Neural cell (in vitro differentiated cells): Measurements from ENCODE around the gene RASGRP1. TPM values are rescaled to one million over a fixed set of nuclear protein-coding genes. Genes with fewer than 3 reads are reported as not detected.

Source experiments
- H2AFZ ChIP-seq: fragments of 200-600, 300-800 bp; sonication (generic), shearing (Covaris generic); 2 replicates; pipeline ENCODE4 v1.6.0; 2014; ENCODE audit warnings: low read depth, mild to moderate bottlenecking, antibody characterized with exemption, low read length, moderate library complexity
- H3F3A ChIP-seq: fragments of 200-600 bp; shearing (Covaris generic); 2 replicates; pipeline ENCODE4 v1.6.1; 2016; ENCODE audit warnings: mild to moderate bottlenecking, moderate library complexity, mixed read lengths, antibody characterized with exemption, low read length; ENCODE audit not compliant: insufficient read depth, poor library complexity, severe bottlenecking
- H3K27ac ChIP-seq: fragments of 200-600, 300-800 bp; sonication (generic), shearing (Covaris generic); 2 replicates; pipeline ENCODE4 v1.5.1; 2014; ENCODE audit warnings: mild to moderate bottlenecking, low read length, moderate library complexity
- H3K27me3 ChIP-seq: fragments of 300-800, 200-600 bp; sonication (generic), shearing (Covaris generic); 2 replicates; pipeline ENCODE4 v1.6.0; 2014; ENCODE audit warnings: mild to moderate bottlenecking, low read depth, low read length, moderate library complexity; ENCODE audit not compliant: insufficient read depth
- H3K36me3 ChIP-seq: fragments of 300-800, 200-600 bp; sonication (generic), shearing (Covaris generic); 2 replicates; pipeline ENCODE4 v1.5.1; 2014; ENCODE audit warnings: mild to moderate bottlenecking, antibody characterized with exemption, low read length, moderate library complexity; ENCODE audit not compliant: insufficient read depth
- H3K4me2 ChIP-seq: fragments of 300-800, 200-600 bp; sonication (generic), shearing (Covaris generic); 2 replicates; pipeline ENCODE4 v1.6.0; 2014; ENCODE audit warnings: mild to moderate bottlenecking, low read length
- H3K4me3 ChIP-seq: fragments of 300-800, 200-600 bp; sonication (generic), shearing (Covaris generic); 2 replicates; pipeline ENCODE4 v1.5.1; 2014; ENCODE audit warnings: mild to moderate bottlenecking, low read length, moderate library complexity
- H3K79me2 ChIP-seq: fragments of 200-600 bp; shearing (Covaris generic); replicated peaks from 2 replicates; pipeline ENCODE4 v1.6.0; 2014; ENCODE audit warnings: mild to moderate bottlenecking, low read length, moderate library complexity; ENCODE audit not compliant: insufficient read depth
- H3K9ac ChIP-seq: fragments of 300-800, 200-600 bp; sonication (generic), shearing (Covaris generic); 2 replicates; pipeline ENCODE4 v1.6.1; 2016; ENCODE audit warnings: mild to moderate bottlenecking, low read length, mixed read lengths
- H3K9me2 ChIP-seq: fragments of 200-600 bp; shearing (Covaris generic); 2 replicates; pipeline ENCODE4 v1.6.1; 2016; ENCODE audit warnings: mild to moderate bottlenecking, low read length, mixed read lengths; ENCODE audit not compliant: insufficient read depth
- H3K9me3 ChIP-seq: fragments of 200-600, 300-800 bp; sonication (generic), shearing (Covaris generic); 2 replicates; pipeline ENCODE4 v1.6.1; 2016; ENCODE audit warnings: mild to moderate bottlenecking, mixed run types, low read length, moderate library complexity, mixed read lengths
- H4K20me1 ChIP-seq: fragments of 200-600 bp; shearing (Covaris generic); 2 replicates; pipeline ENCODE4 v1.6.1; 2016; ENCODE audit warnings: mild to moderate bottlenecking, mixed run types; ENCODE audit not compliant: insufficient read depth
- EP300 ChIP-seq: fragments of 450-650 bp; conservative IDR thresholded peaks from 2 replicates; pipeline ENCODE4 v1.6.1; 2014; ENCODE audit warnings: antibody characterized with exemption, mild to moderate bottlenecking, moderate library complexity; ENCODE audit not compliant: poor library complexity, severe bottlenecking
- EZH2 ChIP-seq: fragments of 200-600, 300-800 bp; shearing (Covaris generic), sonication (generic); IDR thresholded peaks from 2 replicates; pipeline ENCODE4 v1.6.1; 2014; ENCODE audit warnings: antibody characterized with exemption, low read length, borderline replicate concordance, mild to moderate bottlenecking; ENCODE audit not compliant: insufficient read depth, poor library complexity, severe bottlenecking
- MXI1 ChIP-seq: fragments of 450-650 bp; conservative IDR thresholded peaks from 2 replicates; pipeline ENCODE4 v1.6.1; 2014; ENCODE audit warnings: antibody characterized with exemption, mild to moderate bottlenecking; ENCODE audit not compliant: poor library complexity, severe bottlenecking
- POLR2AphosphoS5 ChIP-seq: IDR thresholded peaks from 2 replicates; pipeline ENCODE4 v1.6.1; 2012
- RAD21 ChIP-seq: fragments of 450-650 bp; conservative IDR thresholded peaks from 2 replicates; pipeline ENCODE4 v1.6.1; 2014; ENCODE audit warnings: antibody characterized with exemption, mild to moderate bottlenecking, moderate library complexity
- SMC3 ChIP-seq: fragments of 450-650 bp; conservative IDR thresholded peaks from 2 replicates; pipeline ENCODE4 v1.6.1; 2014; ENCODE audit warnings: antibody characterized with exemption, mild to moderate bottlenecking, moderate library complexity; ENCODE audit not compliant: poor library complexity
- TAF1 ChIP-seq: IDR thresholded peaks from 2 replicates; pipeline ENCODE4 v1.6.1; 2012; ENCODE audit warnings: low read depth
- polyA plus RNA-seq: library from polyadenylated mRNA; depleted of rRNA; stranded (reverse); fragments of >200 nt; gene quantifications from 2 replicates; pipeline ENCODE4 v1.2.3, GENCODE V29; 2014
- TF ChIP-seq, protein P1 (sequence below): fragments of 450-650 bp; IDR thresholded peaks from 2 replicates; pipeline ENCODE4 v1.5.1; 2014; ENCODE audit warnings: antibody characterized with exemption, mild to moderate bottlenecking, moderate library complexity; ENCODE audit not compliant: poor library complexity, severe bottlenecking
- TF ChIP-seq, protein P2 (sequence below): IDR thresholded peaks from 2 replicates; pipeline ENCODE4 v1.6.1; 2012; ENCODE audit warnings: borderline replicate concordance

The RASGRP1 gene
- polyA plus RNA-seq, 1 donor from 2014 or later: 3.1 TPM

DNA sequence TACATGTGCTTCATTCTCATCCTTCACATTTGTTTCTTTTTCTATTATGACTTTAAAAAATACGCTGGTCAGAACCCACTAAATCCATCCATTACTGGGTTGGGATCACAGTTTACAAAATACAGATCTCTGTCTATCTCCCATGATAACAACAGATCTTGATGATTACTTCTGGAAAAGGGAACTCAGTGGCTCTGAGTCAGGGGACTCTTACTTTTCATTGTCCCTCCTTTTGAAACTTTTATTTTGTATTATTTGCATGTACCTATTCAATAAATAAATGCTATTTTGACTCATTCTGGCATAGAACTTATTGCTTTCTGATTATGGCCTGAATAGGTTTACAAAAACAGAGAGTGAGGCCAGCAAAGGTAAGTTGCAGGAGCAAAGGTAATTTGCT, 11.6 kb upstream of the RASGRP1 start:
- Histone ChIP-seq H3K79me2 (no peaks in the 10 kb centered on the region), H2AFZ (no peak overlapping the region), H3K4me2 (no peak overlapping the region), H3K9me2 (no peaks in the 10 kb centered on the region), H3K9ac (no peak overlapping the region), H3K36me3 (no peaks in the 10 kb centered on the region), H4K20me1 (no peaks in the 10 kb centered on the region), H3K27ac (no peak overlapping the region), H3K4me3 (no peak overlapping the region), H3F3A (no peaks in the 10 kb centered on the region), H3K9me3 (no peaks in the 10 kb centered on the region), H3K27me3 (no peaks in the 10 kb centered on the region)
- TF ChIP-seq TAF1 (no peak), MXI1 (no peak), EP300 (no peak), EZH2 (no peak), POLR2AphosphoS5 (no peak), RAD21 (no peak), SMC3 (no peak)
- TF ChIP-seq, protein P1, sequence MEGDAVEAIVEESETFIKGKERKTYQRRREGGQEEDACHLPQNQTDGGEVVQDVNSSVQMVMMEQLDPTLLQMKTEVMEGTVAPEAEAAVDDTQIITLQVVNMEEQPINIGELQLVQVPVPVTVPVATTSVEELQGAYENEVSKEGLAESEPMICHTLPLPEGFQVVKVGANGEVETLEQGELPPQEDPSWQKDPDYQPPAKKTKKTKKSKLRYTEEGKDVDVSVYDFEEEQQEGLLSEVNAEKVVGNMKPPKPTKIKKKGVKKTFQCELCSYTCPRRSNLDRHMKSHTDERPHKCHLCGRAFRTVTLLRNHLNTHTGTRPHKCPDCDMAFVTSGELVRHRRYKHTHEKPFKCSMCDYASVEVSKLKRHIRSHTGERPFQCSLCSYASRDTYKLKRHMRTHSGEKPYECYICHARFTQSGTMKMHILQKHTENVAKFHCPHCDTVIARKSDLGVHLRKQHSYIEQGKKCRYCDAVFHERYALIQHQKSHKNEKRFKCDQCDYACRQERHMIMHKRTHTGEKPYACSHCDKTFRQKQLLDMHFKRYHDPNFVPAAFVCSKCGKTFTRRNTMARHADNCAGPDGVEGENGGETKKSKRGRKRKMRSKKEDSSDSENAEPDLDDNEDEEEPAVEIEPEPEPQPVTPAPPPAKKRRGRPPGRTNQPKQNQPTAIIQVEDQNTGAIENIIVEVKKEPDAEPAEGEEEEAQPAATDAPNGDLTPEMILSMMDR: no peak
- TF ChIP-seq, protein P2, sequence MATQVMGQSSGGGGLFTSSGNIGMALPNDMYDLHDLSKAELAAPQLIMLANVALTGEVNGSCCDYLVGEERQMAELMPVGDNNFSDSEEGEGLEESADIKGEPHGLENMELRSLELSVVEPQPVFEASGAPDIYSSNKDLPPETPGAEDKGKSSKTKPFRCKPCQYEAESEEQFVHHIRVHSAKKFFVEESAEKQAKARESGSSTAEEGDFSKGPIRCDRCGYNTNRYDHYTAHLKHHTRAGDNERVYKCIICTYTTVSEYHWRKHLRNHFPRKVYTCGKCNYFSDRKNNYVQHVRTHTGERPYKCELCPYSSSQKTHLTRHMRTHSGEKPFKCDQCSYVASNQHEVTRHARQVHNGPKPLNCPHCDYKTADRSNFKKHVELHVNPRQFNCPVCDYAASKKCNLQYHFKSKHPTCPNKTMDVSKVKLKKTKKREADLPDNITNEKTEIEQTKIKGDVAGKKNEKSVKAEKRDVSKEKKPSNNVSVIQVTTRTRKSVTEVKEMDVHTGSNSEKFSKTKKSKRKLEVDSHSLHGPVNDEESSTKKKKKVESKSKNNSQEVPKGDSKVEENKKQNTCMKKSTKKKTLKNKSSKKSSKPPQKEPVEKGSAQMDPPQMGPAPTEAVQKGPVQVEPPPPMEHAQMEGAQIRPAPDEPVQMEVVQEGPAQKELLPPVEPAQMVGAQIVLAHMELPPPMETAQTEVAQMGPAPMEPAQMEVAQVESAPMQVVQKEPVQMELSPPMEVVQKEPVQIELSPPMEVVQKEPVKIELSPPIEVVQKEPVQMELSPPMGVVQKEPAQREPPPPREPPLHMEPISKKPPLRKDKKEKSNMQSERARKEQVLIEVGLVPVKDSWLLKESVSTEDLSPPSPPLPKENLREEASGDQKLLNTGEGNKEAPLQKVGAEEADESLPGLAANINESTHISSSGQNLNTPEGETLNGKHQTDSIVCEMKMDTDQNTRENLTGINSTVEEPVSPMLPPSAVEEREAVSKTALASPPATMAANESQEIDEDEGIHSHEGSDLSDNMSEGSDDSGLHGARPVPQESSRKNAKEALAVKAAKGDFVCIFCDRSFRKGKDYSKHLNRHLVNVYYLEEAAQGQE: no peak

DNA sequence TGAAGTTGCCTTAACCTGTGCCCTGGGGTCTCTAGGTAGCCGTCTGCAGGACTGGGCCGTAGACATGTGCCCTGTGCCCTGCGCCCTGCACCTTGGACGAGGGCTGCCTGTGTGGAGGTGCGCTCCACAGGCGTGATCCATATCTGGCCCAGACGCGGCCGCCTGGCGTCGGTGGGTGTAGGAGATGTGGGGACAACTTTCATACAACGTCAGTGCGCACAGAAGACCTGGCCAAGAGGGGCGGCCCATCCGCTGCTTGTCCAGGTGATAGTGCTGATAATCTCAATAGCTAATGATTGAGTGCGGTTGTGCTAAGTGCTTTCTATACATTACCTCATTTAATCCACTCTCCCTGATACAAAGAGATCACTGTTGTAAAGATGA, 665 bp upstream of the RASGRP1 start:
- no peak for TF ChIP-seq MXI1
- TF ChIP-seq TAF1: no peak
- TF ChIP-seq, protein P2: no peak
- TF ChIP-seq POLR2AphosphoS5: no peak
- no peak for TF ChIP-seq RAD21
- no peak for TF ChIP-seq EZH2
- TF ChIP-seq, protein P1: no peak
- TF ChIP-seq EP300: no peak
- no peak for TF ChIP-seq SMC3
- H3K27ac ChIP-seq: no peak overlapping the region
- H3K9me3 ChIP-seq: no peaks in the 10 kb centered on the region
- no peaks in the 10 kb centered on the region for H3F3A ChIP-seq
- no peaks in the 10 kb centered on the region for H4K20me1 ChIP-seq
- H3K36me3 ChIP-seq: no peaks in the 10 kb centered on the region
- H3K9me2 ChIP-seq: no peaks in the 10 kb centered on the region
- peak overlapping the region; percentile 57 for H3K9ac ChIP-seq
- no peaks in the 10 kb centered on the region for H3K79me2 ChIP-seq
- peak overlapping the region; percentile 82 for H3K4me3 ChIP-seq
- H3K4me2 ChIP-seq: peak overlapping the region; percentile 73
- peaks cover 17% of the 10 kb centered on the region for H3K27me3 ChIP-seq
- no peak overlapping the region for H2AFZ ChIP-seq
